Hematopoietic multipotent progenitor cell (in vitro differentiated cells): Measurements from ENCODE around the gene PTPN3. TPM values are rescaled to one million over a fixed set of nuclear protein-coding genes. Genes with fewer than 3 reads are reported as not detected.

Source experiments
- DNase-seq, 3 donors: peaks; one replicate each; pipeline ENCODE4 v3.0.0-alpha.2; 2011 to 2015; ENCODE audit warnings: low read depth in 2 of 3, low spot score in 2 of 3
- total RNA-seq: library from RNA; depleted of rRNA; stranded (reverse); fragments of >200 nt; gene quantifications from one replicate; pipeline ENCODE4 v1.2.3, GENCODE V29; 2012

PTPN3 gene
- total RNA-seq, 1 donor: under 0.01 TPM

- DNase-seq: no peak
These were observed 9.3 kb upstream of the PTPN3 start for GRCh38 chr9:109507421-109507838.

- no peak for DNase-seq
These were observed 8.1 kb upstream of the PTPN3 start for GRCh38 chr9:109506097-109506712.

- DNase-seq: no peak
These were observed 6.6 kb upstream of the PTPN3 start for GRCh38 chr9:109504689-109505088.

- no peak for DNase-seq
These were observed 2.4 kb upstream of the PTPN3 start for GRCh38 chr9:109500421-109500974.

GRCh38 chr9:109499631-109500410 is 1.7 kb upstream of the PTPN3 start:
- DNase-seq: no peak

- no peak for DNase-seq
These were observed 1.1 kb upstream of the PTPN3 start for GRCh38 chr9:109499093-109499630.

GRCh38 chr9:109497226-109498153 is 617 bp downstream of the PTPN3 start:
- DNase-seq: no peak

- no peak for DNase-seq
These were observed 1.3 kb downstream of the PTPN3 start for GRCh38 chr9:109496841-109497225.

GRCh38 chr9:109496218-109496617 is 1.9 kb downstream of the PTPN3 start:
- no peak for DNase-seq

- no peak for DNase-seq
These were observed 4.5 kb downstream of the PTPN3 start for GRCh38 chr9:109493648-109494047.

GRCh38 chr9:109491590-109491989 is 6.5 kb downstream of the PTPN3 start:
- DNase-seq: no peak

GRCh38 chr9:109488791-109489492 is 9.2 kb downstream of the PTPN3 start:
- no peak for DNase-seq

GRCh38 chr9:109488351-109488750 is 9.8 kb downstream of the PTPN3 start:
- DNase-seq: no peak

- no peak for DNase-seq
These were observed 10.9 kb downstream of the PTPN3 start for GRCh38 chr9:109487247-109487646.

GRCh38 chr9:109483744-109484429 is 14.2 kb downstream of the PTPN3 start:
- DNase-seq: no peak

- DNase-seq: no peak
These were observed 15.7 kb downstream of the PTPN3 start for GRCh38 chr9:109482391-109482916.

GRCh38 chr9:109481856-109482255 is 16.3 kb downstream of the PTPN3 start:
- no peak for DNase-seq

- DNase-seq: no peak
These were observed 18.3 kb downstream of the PTPN3 start for GRCh38 chr9:109479822-109480221.

GRCh38 chr9:109478665-109479380 is 19.3 kb downstream of the PTPN3 start:
- DNase-seq: no peak
